Right atrium auricular region (tissue), 2 donors: ENCODE results near the gene RP9. TPM values are rescaled to one million over a fixed set of nuclear protein-coding genes. Genes with fewer than 3 reads are reported as not detected.

Experiments
- DNase-seq: peaks from one replicate; pipeline ENCODE4 v3.0.0-alpha.2; 2019; ENCODE audit warnings: low spot score
- H3K27ac ChIP-seq, 2 donors: fragments of 200-600 bp; sonication (generic); 1 replicate in 1 of 2; 2 replicates in 1 of 2; pipeline ENCODE4 v1.5.1; 2016 to 2019
- H3K27me3 ChIP-seq, 2 donors: fragments of 200-600 bp; sonication (generic); one replicate each; pipeline versions ENCODE4 v1.5.1 to v1.6.0; 2017 to 2019
- H3K36me3 ChIP-seq: fragments of 200-600 bp; sonication (generic); one replicate; pipeline ENCODE4 v1.5.1; 2016
- H3K4me1 ChIP-seq, 2 donors: fragments of 200-600 bp; sonication (generic); one replicate each; pipeline versions ENCODE4 v1.5.1 to v1.6.0; 2017 to 2019
- H3K4me3 ChIP-seq, 2 donors: fragments of 200-600 bp; sonication (generic); 1 replicate in 1 of 2; 2 replicates in 1 of 2; pipeline ENCODE4 v1.5.1; 2017 to 2019; ENCODE audit warnings: mild to moderate bottlenecking in 1 of 2, moderate library complexity in 1 of 2
- H3K9me3 ChIP-seq, 2 donors: fragments of 200-600 bp; sonication (generic); one replicate each; pipeline ENCODE4 v1.5.1; 2019
- CTCF ChIP-seq, 2 donors: fragments of 200-600 bp; sonication (generic); IDR thresholded peaks; one replicate each; pipeline ENCODE4 v1.5.1; 2019; ENCODE audit warnings: antibody characterized with exemption in 2 of 2
- total RNA-seq, 2 donors: library from RNA; depleted of rRNA; stranded (reverse); fragments of >200 nt; gene quantifications; one replicate each; pipeline ENCODE4 v1.1.0, GENCODE V29; 2016

Gene RP9
- total RNA-seq, 2 donors from 2014 or later: 16.3 to 19.8 TPM

- no peak for TF ChIP-seq CTCF (IDR thresholded peaks at IDR 0.05)
- Histone ChIP-seq H3K4me1 (peaks cover 0 to 15% of the 10 kb centered on the region in 2 donors), H3K27ac (peak overlapping the region; percentile 83 to 86), H3K36me3 (no peaks in the 10 kb centered on the region), H3K27me3 (no peaks in the 10 kb centered on the region), H3K9me3 (no peaks in the 10 kb centered on the region), H3K4me3 (peak overlapping the region; percentile 61 to 74)
- DNase-seq: no peak
Measured at GRCh38 chr7:33129806-33130153, 20.6 kb upstream of the RP9 start.

- H3K9me3 ChIP-seq: no peaks in the 10 kb centered on the region
- peak within 1 kb of the TSS; percentile 61 to 74 for H3K4me3 ChIP-seq
- H3K27me3 ChIP-seq: no peaks in the 10 kb centered on the region
- peak within 1 kb of the TSS; percentile 83 to 86 for H3K27ac ChIP-seq
- no peak for TF ChIP-seq CTCF (IDR thresholded peaks at IDR 0.05)
- H3K36me3 ChIP-seq: no peaks in the 10 kb centered on the region
- peak; percentile 94 for DNase-seq
- peaks cover 0 to 15% of the 10 kb centered on the region in 2 donors for H3K4me1 ChIP-seq
Measured at GRCh38 chr7:33128990-33129805, 20.0 kb upstream of the RP9 start, which contains the start of gene BBS9. TSS of gene BBS9 (plus strand) at chr7:33129564. CDS start at chr7:33146253, 16,689 bp downstream.

GRCh38 chr7:33128631-33128989, 19.4 kb upstream of the RP9 start:
- peak overlapping the region; percentile 61 to 74 for H3K4me3 ChIP-seq
- H3K36me3 ChIP-seq: no peaks in the 10 kb centered on the region
- H3K27me3 ChIP-seq: no peaks in the 10 kb centered on the region
- peaks cover 0 to 15% of the 10 kb centered on the region in 2 donors for H3K4me1 ChIP-seq
- no peak for TF ChIP-seq CTCF (IDR thresholded peaks at IDR 0.05)
- DNase-seq: no peak
- no peaks in the 10 kb centered on the region for H3K9me3 ChIP-seq
- H3K27ac ChIP-seq: peak overlapping the region; percentile 83 to 86

- no peak for DNase-seq
- Histone ChIP-seq H3K9me3 (no peaks in the 10 kb centered on the region), H3K36me3 (no peaks in the 10 kb centered on the region), H3K4me3 (no peak overlapping the region), H3K27ac (no peak overlapping the region), H3K4me1 (peaks cover 0 to 15% of the 10 kb centered on the region in 2 donors), H3K27me3 (no peaks in the 10 kb centered on the region)
- no peak for TF ChIP-seq CTCF (IDR thresholded peaks at IDR 0.05)
Measured at GRCh38 chr7:33127085-33127484, 17.9 kb upstream of the RP9 start.

- H3K27me3 ChIP-seq: no peaks in the 10 kb centered on the region
- no peak for DNase-seq
- no peak overlapping the region for H3K4me3 ChIP-seq
- peaks cover 0 to 8% of the 10 kb centered on the region in 2 donors for H3K9me3 ChIP-seq
- no peaks in the 10 kb centered on the region for H3K36me3 ChIP-seq
- no peak overlapping the region for H3K27ac ChIP-seq
- H3K4me1 ChIP-seq: no peaks in the 10 kb centered on the region
- TF ChIP-seq CTCF (IDR thresholded peaks at IDR 0.05): no peak
Measured at GRCh38 chr7:33118383-33118782, 9.2 kb upstream of the RP9 start.
